ENCODE data around the gene UPK2. TPM values are rescaled to one million over a fixed set of nuclear protein-coding genes. Genes with fewer than 3 reads are reported as not detected.

Gene UPK2
- total RNA-seq, 1 donor from 2014 or later, result 26.8 TPM

DNA sequence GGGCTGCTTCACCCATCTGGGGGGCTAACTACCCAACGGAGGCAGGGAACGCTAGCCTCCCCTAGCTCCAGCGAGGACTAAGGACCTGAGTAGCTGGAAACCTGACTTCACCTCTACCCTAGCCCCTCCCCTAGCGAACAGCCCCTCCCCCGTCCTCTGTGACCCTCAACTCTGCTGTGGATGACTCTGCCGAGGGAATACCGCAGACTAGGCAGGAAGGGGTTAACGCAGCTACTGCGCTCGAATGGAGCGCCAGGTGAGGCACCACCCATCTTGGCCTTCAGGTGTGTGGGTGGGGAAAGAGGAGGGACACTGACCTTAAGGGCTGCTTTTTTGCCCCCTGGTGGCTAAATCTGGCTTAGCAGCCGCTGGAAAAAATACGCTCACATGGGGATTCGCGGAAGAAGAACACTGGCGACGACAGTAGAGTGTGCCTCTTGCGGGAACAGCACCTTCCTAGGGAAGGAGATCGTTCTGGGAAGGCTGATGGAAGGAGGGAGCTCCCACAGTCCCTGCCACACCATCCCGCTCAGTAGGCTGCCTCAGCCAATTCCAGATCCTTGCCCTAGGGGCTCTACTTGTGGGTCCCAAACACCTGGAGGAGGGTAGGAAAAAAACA lies 25.9 kb upstream of the UPK2 start:
- peak overlapping the region; percentile 98 for H3K4me3 Mint-ChIP-seq
- TF ChIP-seq, protein P1, sequence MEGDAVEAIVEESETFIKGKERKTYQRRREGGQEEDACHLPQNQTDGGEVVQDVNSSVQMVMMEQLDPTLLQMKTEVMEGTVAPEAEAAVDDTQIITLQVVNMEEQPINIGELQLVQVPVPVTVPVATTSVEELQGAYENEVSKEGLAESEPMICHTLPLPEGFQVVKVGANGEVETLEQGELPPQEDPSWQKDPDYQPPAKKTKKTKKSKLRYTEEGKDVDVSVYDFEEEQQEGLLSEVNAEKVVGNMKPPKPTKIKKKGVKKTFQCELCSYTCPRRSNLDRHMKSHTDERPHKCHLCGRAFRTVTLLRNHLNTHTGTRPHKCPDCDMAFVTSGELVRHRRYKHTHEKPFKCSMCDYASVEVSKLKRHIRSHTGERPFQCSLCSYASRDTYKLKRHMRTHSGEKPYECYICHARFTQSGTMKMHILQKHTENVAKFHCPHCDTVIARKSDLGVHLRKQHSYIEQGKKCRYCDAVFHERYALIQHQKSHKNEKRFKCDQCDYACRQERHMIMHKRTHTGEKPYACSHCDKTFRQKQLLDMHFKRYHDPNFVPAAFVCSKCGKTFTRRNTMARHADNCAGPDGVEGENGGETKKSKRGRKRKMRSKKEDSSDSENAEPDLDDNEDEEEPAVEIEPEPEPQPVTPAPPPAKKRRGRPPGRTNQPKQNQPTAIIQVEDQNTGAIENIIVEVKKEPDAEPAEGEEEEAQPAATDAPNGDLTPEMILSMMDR (conservative IDR thresholded peaks at IDR 0.05), result peak; percentile 96

DNA sequence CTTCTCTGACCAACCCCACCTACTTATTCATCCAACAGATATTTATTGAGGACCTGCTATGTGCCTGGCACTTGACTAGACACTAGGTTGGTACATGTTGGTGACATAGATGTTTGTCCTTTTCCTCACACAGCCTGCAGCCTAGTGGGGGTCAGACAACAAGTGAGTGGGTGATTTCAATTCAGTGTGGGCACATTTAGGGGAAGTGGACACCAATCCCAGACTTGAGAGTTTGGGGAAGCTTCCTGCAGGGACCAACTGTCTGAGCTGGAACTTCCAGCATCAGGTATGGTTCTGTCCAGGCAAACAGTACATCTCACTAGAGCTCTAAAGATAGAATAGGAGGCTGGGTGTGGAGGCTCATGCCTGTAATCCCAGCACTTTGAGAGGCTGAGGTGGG lies 24.5 kb upstream of the UPK2 start:
- DNase-seq (ENCODE audit: extremely low spot score, unreplicated experiment), result no peak
- TF ChIP-seq, protein P1 (conservative IDR thresholded peaks at IDR 0.05), result no peak
- H3K27me3 Mint-ChIP-seq, result no peaks in the 10 kb centered on the region
- H3K27ac Mint-ChIP-seq, result no peak overlapping the region
- no peaks in the 10 kb centered on the region for H3K9me3 Mint-ChIP-seq
- H3K4me3 Mint-ChIP-seq, result no peak overlapping the region
- H3K36me3 Mint-ChIP-seq, result no peaks in the 10 kb centered on the region
- peaks cover 27% of the 10 kb centered on the region for H3K4me1 Mint-ChIP-seq (ENCODE audit: unreplicated experiment)

More for the DNA sequence above, 25.9 kb upstream of the UPK2 start:
- Mint-ChIP-seq H3K27me3 (no peaks in the 10 kb centered on the region), H3K27ac (peak overlapping the region; percentile 97), H3K9me3 (no peaks in the 10 kb centered on the region), H3K36me3 (no peaks in the 10 kb centered on the region), H3K4me1 (ENCODE audit: unreplicated experiment) (peaks cover 32% of the 10 kb centered on the region)
- DNase-seq (ENCODE audit: extremely low spot score, unreplicated experiment), result no peak

DNA sequence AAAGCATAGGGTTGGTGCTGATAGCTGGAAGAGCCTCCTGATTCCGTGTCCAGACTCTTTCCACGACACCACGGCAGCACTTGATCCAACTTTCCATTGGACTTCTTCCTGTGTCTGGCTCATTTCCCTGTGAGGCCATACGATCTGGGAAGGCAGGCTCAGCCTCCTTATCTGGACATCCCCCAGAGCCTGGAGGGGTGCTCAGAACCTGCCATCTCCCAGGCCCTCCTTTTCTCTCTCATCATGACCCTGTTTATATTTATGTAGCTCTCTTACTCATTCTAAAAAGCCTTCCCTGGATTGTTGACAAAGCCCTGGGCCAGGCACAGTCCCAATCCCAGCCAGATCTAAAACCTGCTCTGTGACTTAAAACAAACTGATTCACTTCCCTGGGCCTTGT lies 22.6 kb upstream of the UPK2 start:
- Mint-ChIP-seq H3K4me1 (ENCODE audit: unreplicated experiment) (peaks cover 12% of the 10 kb centered on the region), H3K9me3 (no peaks in the 10 kb centered on the region), H3K4me3 (no peak overlapping the region), H3K27ac (no peak overlapping the region), H3K36me3 (no peaks in the 10 kb centered on the region), H3K27me3 (no peaks in the 10 kb centered on the region)
- DNase-seq (ENCODE audit: extremely low spot score, unreplicated experiment), result no peak
- TF ChIP-seq, protein P1 (conservative IDR thresholded peaks at IDR 0.05), result no peak

DNA sequence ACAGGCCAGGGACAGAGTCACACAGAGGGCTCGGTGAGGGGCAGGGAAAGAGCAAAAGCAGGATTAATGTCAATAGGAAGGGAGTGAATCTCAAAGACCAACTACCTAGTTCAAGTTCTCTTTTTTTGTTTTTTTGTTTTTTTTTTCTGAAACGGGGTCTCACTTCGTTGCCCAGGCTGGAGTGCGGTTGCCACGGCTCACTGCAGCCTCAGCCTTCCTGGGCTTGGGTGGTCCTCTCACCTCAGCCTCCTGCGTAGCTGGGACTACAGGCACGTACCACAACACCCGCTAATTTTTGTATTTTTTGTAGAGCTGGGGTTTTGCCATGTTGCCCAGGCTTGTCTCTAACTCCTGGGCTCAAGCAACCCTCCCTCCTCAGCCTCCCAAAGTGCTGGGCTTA lies 20.7 kb upstream of the UPK2 start:
- no peaks in the 10 kb centered on the region for H3K9me3 Mint-ChIP-seq
- TF ChIP-seq, protein P1 (conservative IDR thresholded peaks at IDR 0.05), result no peak
- H3K4me1 Mint-ChIP-seq (ENCODE audit: unreplicated experiment), result peaks cover 12% of the 10 kb centered on the region
- H3K27me3 Mint-ChIP-seq, result no peaks in the 10 kb centered on the region
- DNase-seq (ENCODE audit: extremely low spot score, unreplicated experiment), result no peak
- H3K36me3 Mint-ChIP-seq, result no peaks in the 10 kb centered on the region
- H3K4me3 Mint-ChIP-seq, result no peak overlapping the region
- no peak overlapping the region for H3K27ac Mint-ChIP-seq

DNA sequence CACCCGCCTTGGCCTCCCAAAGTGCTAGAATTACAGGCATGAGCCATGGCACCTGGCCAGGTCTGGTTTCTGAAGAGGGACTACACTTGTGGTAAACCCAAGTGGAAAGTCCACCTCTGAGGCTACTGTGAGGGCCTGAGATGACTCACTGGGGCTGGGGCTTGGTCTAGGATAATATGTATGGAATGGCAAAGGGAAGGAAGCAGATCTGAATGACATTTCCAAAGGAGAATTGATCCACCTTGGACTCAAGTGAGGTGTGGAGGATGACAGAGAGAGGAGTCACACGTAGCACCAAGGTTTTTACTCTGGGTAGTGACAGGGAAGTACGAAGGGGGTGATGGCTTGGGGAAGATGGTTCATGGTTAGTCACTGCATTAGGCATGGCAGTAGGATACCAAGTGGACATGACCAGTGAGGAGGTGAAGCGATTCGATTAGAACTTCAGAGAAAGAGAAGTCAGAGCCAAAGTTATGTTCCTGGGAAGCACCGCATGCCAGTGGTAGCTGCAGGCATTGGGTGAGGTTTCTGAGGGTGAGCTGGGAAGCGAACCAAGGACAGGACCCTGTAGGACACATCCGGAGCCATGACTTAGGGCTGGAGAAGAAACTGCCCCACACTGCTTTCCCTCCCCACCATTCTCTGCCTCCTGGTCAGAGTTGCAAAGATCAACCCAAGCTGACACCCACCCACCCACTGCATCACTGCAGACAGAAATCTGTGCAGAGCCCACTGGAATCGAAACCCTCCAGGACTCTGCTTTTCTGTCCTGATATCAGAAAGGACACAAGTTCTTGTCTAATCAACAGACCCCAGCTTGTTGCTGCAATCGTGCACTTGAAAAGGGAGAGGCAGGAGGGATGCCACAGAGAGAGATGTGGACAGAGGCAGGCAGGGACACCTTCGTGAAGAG lies 17.4 kb upstream of the UPK2 start:
- Mint-ChIP-seq H3K9me3 (no peaks in the 10 kb centered on the region), H3K4me3 (no peak overlapping the region), H3K27ac (peak overlapping the region; percentile 22), H3K4me1 (ENCODE audit: unreplicated experiment) (peaks cover 13% of the 10 kb centered on the region), H3K27me3 (no peaks in the 10 kb centered on the region), H3K36me3 (no peaks in the 10 kb centered on the region)
- no peak for DNase-seq (ENCODE audit: extremely low spot score, unreplicated experiment)
- TF ChIP-seq, protein P1 (conservative IDR thresholded peaks at IDR 0.05), result no peak
